BE2C (cell line): ENCODE results near the gene CUL2.
"Not testable (repeated sequence)": the region's sequence is repeated elsewhere in the genome, so short reads cannot be mapped to it uniquely, and the experiment has no call there.

Experiments used
- DNase-seq: peaks from one replicate; pipeline ENCODE4 v3.0.0-alpha.2; 2020
- H3K27me3 ChIP-seq: fragments of 250-450 bp; sonication (Bioruptor Pico); 2 replicates; pipeline ENCODE4 v1.5.1; 2020; ENCODE audit warnings: mild to moderate bottlenecking
- H3K36me3 ChIP-seq: fragments of 250-450 bp; sonication (Bioruptor Pico); 2 replicates; pipeline ENCODE4 v1.5.1; 2020; ENCODE audit warnings: mild to moderate bottlenecking
- H3K4me1 ChIP-seq: fragments of 250-450 bp; sonication (Bioruptor Pico); 2 replicates; pipeline ENCODE4 v1.5.1; 2020
- H3K4me3 ChIP-seq: 2 replicates; pipeline ENCODE4 v1.5.1; 2011; ENCODE audit warnings: low read depth, low read length
- H3K9me3 ChIP-seq: fragments of 250-450 bp; sonication (Bioruptor Pico); 2 replicates; pipeline ENCODE4 v1.5.1; 2020
- TF ChIP-seq, protein P1 (sequence below): IDR thresholded peaks from 2 replicates; pipeline ENCODE4 v1.5.1; 2012; ENCODE audit warnings: mild to moderate bottlenecking, low read depth, low read length

CUL2 gene

DNA sequence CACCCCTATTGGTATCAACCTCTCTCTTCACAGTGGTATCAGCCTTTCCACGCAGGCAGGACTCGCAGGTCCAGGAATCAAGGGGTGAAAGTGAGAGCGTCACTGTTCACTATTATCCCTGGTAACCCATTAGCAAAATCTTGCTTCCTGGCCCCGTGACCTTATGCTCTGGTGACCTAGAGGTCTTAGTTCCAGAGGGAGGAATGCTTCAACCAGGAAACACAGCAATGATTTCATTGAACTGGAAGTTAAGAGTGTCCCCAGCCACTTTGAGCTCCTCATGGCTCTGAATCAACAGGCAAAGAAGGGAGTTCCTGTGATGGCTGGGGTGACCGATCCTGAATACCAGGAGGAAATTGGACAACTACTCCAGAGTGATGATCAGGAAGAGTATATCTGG, 90.6 kb downstream of the CUL2 start:
- Histone ChIP-seq H3K36me3 (no peaks in the 10 kb centered on the region), H3K9me3 (no peaks in the 10 kb centered on the region), H3K4me1 (no peaks in the 10 kb centered on the region), H3K4me3 (no peak overlapping the region), H3K27me3 (no peaks in the 10 kb centered on the region)
- TF ChIP-seq, protein P1, sequence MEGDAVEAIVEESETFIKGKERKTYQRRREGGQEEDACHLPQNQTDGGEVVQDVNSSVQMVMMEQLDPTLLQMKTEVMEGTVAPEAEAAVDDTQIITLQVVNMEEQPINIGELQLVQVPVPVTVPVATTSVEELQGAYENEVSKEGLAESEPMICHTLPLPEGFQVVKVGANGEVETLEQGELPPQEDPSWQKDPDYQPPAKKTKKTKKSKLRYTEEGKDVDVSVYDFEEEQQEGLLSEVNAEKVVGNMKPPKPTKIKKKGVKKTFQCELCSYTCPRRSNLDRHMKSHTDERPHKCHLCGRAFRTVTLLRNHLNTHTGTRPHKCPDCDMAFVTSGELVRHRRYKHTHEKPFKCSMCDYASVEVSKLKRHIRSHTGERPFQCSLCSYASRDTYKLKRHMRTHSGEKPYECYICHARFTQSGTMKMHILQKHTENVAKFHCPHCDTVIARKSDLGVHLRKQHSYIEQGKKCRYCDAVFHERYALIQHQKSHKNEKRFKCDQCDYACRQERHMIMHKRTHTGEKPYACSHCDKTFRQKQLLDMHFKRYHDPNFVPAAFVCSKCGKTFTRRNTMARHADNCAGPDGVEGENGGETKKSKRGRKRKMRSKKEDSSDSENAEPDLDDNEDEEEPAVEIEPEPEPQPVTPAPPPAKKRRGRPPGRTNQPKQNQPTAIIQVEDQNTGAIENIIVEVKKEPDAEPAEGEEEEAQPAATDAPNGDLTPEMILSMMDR = no peak
- no peak for DNase-seq

- H3K4me1 ChIP-seq = no peaks in the 10 kb centered on the region
- no peaks in the 10 kb centered on the region for H3K9me3 ChIP-seq
- TF ChIP-seq, protein P1 = no peak
- no peak for DNase-seq
- H3K36me3 ChIP-seq = no peaks in the 10 kb centered on the region
- H3K27me3 ChIP-seq = no peaks in the 10 kb centered on the region
- no peak overlapping the region for H3K4me3 ChIP-seq
Measured at GRCh38 chr10:34998940-34999339, 91.2 kb downstream of the CUL2 start.

- Histone ChIP-seq H3K4me1 (no peaks in the 10 kb centered on the region), H3K27me3 (no peaks in the 10 kb centered on the region), H3K9me3 (no peaks in the 10 kb centered on the region), H3K36me3 (no peaks in the 10 kb centered on the region), H3K4me3 (no peak overlapping the region)
- no peak for DNase-seq
- TF ChIP-seq, protein P1 = no peak
Measured at GRCh38 chr10:34996843-34997242, 93.3 kb downstream of the CUL2 start.

GRCh38 chr10:34995925-34996324, 94.2 kb downstream of the CUL2 start:
- Histone ChIP-seq H3K4me1 (no peaks in the 10 kb centered on the region), H3K27me3 (no peaks in the 10 kb centered on the region), H3K36me3 (no peaks in the 10 kb centered on the region), H3K4me3 (no peak overlapping the region), H3K9me3 (no peaks in the 10 kb centered on the region)
- no peak for DNase-seq
- TF ChIP-seq, protein P1 = no peak

- DNase-seq = peak; percentile 59
- H3K9me3 ChIP-seq = no peaks in the 10 kb centered on the region
Measured at GRCh38 chr10:34994565-34995142, 95.5 kb downstream of the CUL2 start.

GRCh38 chr10:34993782-34994181, 96.4 kb downstream of the CUL2 start:
- Histone ChIP-seq H3K4me3 (no peak overlapping the region), H3K27me3 (no peaks in the 10 kb centered on the region), H3K36me3 (no peaks in the 10 kb centered on the region), H3K4me1 (no peaks in the 10 kb centered on the region), H3K9me3 (no peaks in the 10 kb centered on the region)
- TF ChIP-seq, protein P1 = no peak
- no peak for DNase-seq

More at GRCh38 chr10:34994565-34995142, 95.5 kb downstream of the CUL2 start:
- no peaks in the 10 kb centered on the region for H3K36me3 ChIP-seq
- TF ChIP-seq, protein P1 = peak; percentile 86
- no peak overlapping the region for H3K4me3 ChIP-seq
- H3K27me3 ChIP-seq = no peaks in the 10 kb centered on the region
- H3K4me1 ChIP-seq = no peaks in the 10 kb centered on the region

- not testable (repeated sequence) for H3K4me1 ChIP-seq, H3K27me3 ChIP-seq, DNase-seq, H3K4me3 ChIP-seq, H3K9me3 ChIP-seq, H3K36me3 ChIP-seq
Measured at GRCh38 chr10:34991117-34991516, 99.0 kb downstream of the CUL2 start.
